ENCODE measurements around the gene DPP8. TPM values are rescaled to one million over a fixed set of nuclear protein-coding genes. Genes with fewer than 3 reads are reported as not detected.
"Not testable (repeated sequence)": the region's sequence is repeated elsewhere in the genome, so short reads cannot be mapped to it uniquely, and the experiment has no call there.

Gene DPP8
- total RNA-seq, 1 experiment from 2014 or later: 34.7 TPM

- DNase-seq: no peak
- H3K27ac ChIP-seq: no peak overlapping the region
- no peaks in the 10 kb centered on the region for H3K9me3 ChIP-seq (replicated peaks)
- H3K27me3 ChIP-seq: no peaks in the 10 kb centered on the region
- H3K4me3 ChIP-seq: no peak overlapping the region
- H3K4me1 ChIP-seq: no peaks in the 10 kb centered on the region
- H3K36me3 ChIP-seq: peaks cover 57% of the 10 kb centered on the region
Measured at GRCh38 chr15:65484876-65485275, 32.6 kb downstream of the DPP8 start.

- Histone ChIP-seq H3K36me3 (peaks cover 69% of the 10 kb centered on the region), H3K27ac (no peak overlapping the region)
- no peak for DNase-seq
Measured at GRCh38 chr15:65476903-65477302, 40.6 kb downstream of the DPP8 start.

GRCh38 chr15:65470866-65471265 lies 46.6 kb downstream of the DPP8 start:
- H3K4me1 ChIP-seq: no peaks in the 10 kb centered on the region
- no peaks in the 10 kb centered on the region for H3K27me3 ChIP-seq
- DNase-seq: no peak
- H3K9me3 ChIP-seq (replicated peaks): no peaks in the 10 kb centered on the region
- no peak overlapping the region for H3K4me3 ChIP-seq
- no peak overlapping the region for H3K27ac ChIP-seq
- peaks cover 57% of the 10 kb centered on the region for H3K36me3 ChIP-seq

More at GRCh38 chr15:65476903-65477302, 40.6 kb downstream of the DPP8 start:
- Histone ChIP-seq H3K4me3 (no peak overlapping the region), H3K27me3 (no peaks in the 10 kb centered on the region), H3K4me1 (no peaks in the 10 kb centered on the region), H3K9me3 (replicated peaks) (no peaks in the 10 kb centered on the region)

GRCh38 chr15:65468229-65468909 lies 49.1 kb downstream of the DPP8 start:
- no peak overlapping the region for H3K27ac ChIP-seq
- H3K4me3 ChIP-seq: no peak overlapping the region
- H3K36me3 ChIP-seq: peaks cover 56% of the 10 kb centered on the region
- no peak for DNase-seq
- no peaks in the 10 kb centered on the region for H3K9me3 ChIP-seq (replicated peaks)
- H3K4me1 ChIP-seq: no peaks in the 10 kb centered on the region
- no peaks in the 10 kb centered on the region for H3K27me3 ChIP-seq

- Histone ChIP-seq H3K27ac (no peak overlapping the region), H3K9me3 (replicated peaks) (no peaks in the 10 kb centered on the region), H3K36me3 (peaks cover 58% of the 10 kb centered on the region), H3K27me3 (no peaks in the 10 kb centered on the region), H3K4me1 (no peaks in the 10 kb centered on the region), H3K4me3 (no peak overlapping the region)
- DNase-seq: no peak
Measured at GRCh38 chr15:65466901-65467300, 50.6 kb downstream of the DPP8 start.

- not testable (repeated sequence) for H3K4me3 ChIP-seq; H3K27me3 ChIP-seq; H3K27ac ChIP-seq; H3K9me3 ChIP-seq (replicated peaks); H3K4me1 ChIP-seq; DNase-seq
- peaks cover 65% of the 10 kb centered on the region for H3K36me3 ChIP-seq
Measured at GRCh38 chr15:65463096-65463495, 54.4 kb downstream of the DPP8 start.

- Histone ChIP-seq H3K4me1 (no peaks in the 10 kb centered on the region), H3K27me3 (no peaks in the 10 kb centered on the region), H3K4me3 (no peak overlapping the region), H3K36me3 (peaks cover 66% of the 10 kb centered on the region), H3K9me3 (replicated peaks) (no peaks in the 10 kb centered on the region), H3K27ac (no peak overlapping the region)
- DNase-seq: no peak
Measured at GRCh38 chr15:65460741-65461347, 56.6 kb downstream of the DPP8 start.

GRCh38 chr15:65455256-65455655 lies 62.2 kb downstream of the DPP8 start:
- not testable (repeated sequence) for H3K9me3 ChIP-seq (replicated peaks); H3K4me3 ChIP-seq; H3K27me3 ChIP-seq; DNase-seq; H3K27ac ChIP-seq; H3K4me1 ChIP-seq
- H3K36me3 ChIP-seq: peaks cover 69% of the 10 kb centered on the region

GRCh38 chr15:65451989-65452388 lies 65.5 kb downstream of the DPP8 start:
- peaks cover 63% of the 10 kb centered on the region for H3K36me3 ChIP-seq
- DNase-seq: no peak
- H3K27ac ChIP-seq: no peak overlapping the region
- H3K27me3 ChIP-seq: no peaks in the 10 kb centered on the region
- no peaks in the 10 kb centered on the region for H3K4me1 ChIP-seq
- no peak overlapping the region for H3K4me3 ChIP-seq
- H3K9me3 ChIP-seq (replicated peaks): no peaks in the 10 kb centered on the region

- no peaks in the 10 kb centered on the region for H3K4me1 ChIP-seq
- no peak overlapping the region for H3K4me3 ChIP-seq
- H3K27me3 ChIP-seq: no peaks in the 10 kb centered on the region
- H3K9me3 ChIP-seq (replicated peaks): no peaks in the 10 kb centered on the region
- H3K27ac ChIP-seq: no peak overlapping the region
- H3K36me3 ChIP-seq: peaks cover 64% of the 10 kb centered on the region
- no peak for DNase-seq
Measured at GRCh38 chr15:65450556-65450955, 66.9 kb downstream of the DPP8 start.

GRCh38 chr15:65447145-65447544 lies 70.3 kb downstream of the DPP8 start:
- no peaks in the 10 kb centered on the region for H3K27me3 ChIP-seq
- H3K9me3 ChIP-seq (replicated peaks): no peaks in the 10 kb centered on the region
- H3K4me3 ChIP-seq: no peak overlapping the region
- H3K27ac ChIP-seq: no peak overlapping the region
- H3K36me3 ChIP-seq: peaks cover 52% of the 10 kb centered on the region
- no peak for DNase-seq
- H3K4me1 ChIP-seq: no peaks in the 10 kb centered on the region

- H3K27me3 ChIP-seq: no peaks in the 10 kb centered on the region
- H3K36me3 ChIP-seq: no peaks in the 10 kb centered on the region
- no peak for DNase-seq
- no peaks in the 10 kb centered on the region for H3K4me1 ChIP-seq
- H3K9me3 ChIP-seq (replicated peaks): no peaks in the 10 kb centered on the region
- no peak overlapping the region for H3K27ac ChIP-seq
- no peak overlapping the region for H3K4me3 ChIP-seq
Measured at GRCh38 chr15:65434201-65434600, 83.3 kb downstream of the DPP8 start.

GRCh38 chr15:65431731-65432130 lies 85.8 kb downstream of the DPP8 start:
- H3K27me3 ChIP-seq: no peaks in the 10 kb centered on the region

GRCh38 chr15:65426216-65426853 lies 91.2 kb downstream of the DPP8 start:
- Histone ChIP-seq H3K4me3 (no peak overlapping the region), H3K4me1 (peaks cover 9% of the 10 kb centered on the region; the same call in 1 of the 2 replicates)
- DNase-seq: no peak

More at GRCh38 chr15:65431731-65432130, 85.8 kb downstream of the DPP8 start:
- H3K36me3 ChIP-seq: no peaks in the 10 kb centered on the region
- H3K27ac ChIP-seq: no peak overlapping the region
- no peak for DNase-seq
- H3K9me3 ChIP-seq (replicated peaks): no peaks in the 10 kb centered on the region
- H3K4me3 ChIP-seq: no peak overlapping the region
- no peaks in the 10 kb centered on the region for H3K4me1 ChIP-seq

GRCh38 chr15:65424683-65425082 lies 92.8 kb downstream of the DPP8 start:
- DNase-seq: no peak
- H3K27me3 ChIP-seq: no peaks in the 10 kb centered on the region
- H3K4me3 ChIP-seq: no peak overlapping the region
- H3K4me1 ChIP-seq: peaks cover 18% of the 10 kb centered on the region; the same call in 1 of the 2 replicates
- H3K9me3 ChIP-seq (replicated peaks): no peaks in the 10 kb centered on the region
- H3K27ac ChIP-seq: no peak overlapping the region
- no peaks in the 10 kb centered on the region for H3K36me3 ChIP-seq

More at GRCh38 chr15:65426216-65426853, 91.2 kb downstream of the DPP8 start:
- Histone ChIP-seq H3K27me3 (no peaks in the 10 kb centered on the region), H3K36me3 (no peaks in the 10 kb centered on the region), H3K9me3 (replicated peaks) (no peaks in the 10 kb centered on the region), H3K27ac (no peak overlapping the region)

Data from SJCRH30 (cell line).